ENCODE data around the gene LDHAL6B. TPM values are rescaled to one million over a fixed set of nuclear protein-coding genes. Genes with fewer than 3 reads are reported as not detected.

LDHAL6B gene
- total RNA-seq, 1 donor = not detected

- Histone ChIP-seq H3K9me3 (ENCODE audit: low read depth, low read length) (no peaks in the 10 kb centered on the region), H3K27me3 (ENCODE audit: insufficient read depth, low read length) (no peaks in the 10 kb centered on the region), H3K79me2 (ENCODE audit: insufficient read depth, low read length) (no peaks in the 10 kb centered on the region), H3K36me3 (ENCODE audit: insufficient read depth, low read length) (peaks cover 83% of the 10 kb centered on the region), H3K27ac (ENCODE audit: low read depth, low read length) (no peak overlapping the region), H3K4me1 (ENCODE audit: insufficient read depth, low read length) (peaks cover 26% of the 10 kb centered on the region), H4K20me1 (ENCODE audit: insufficient read depth, low read length) (no peaks in the 10 kb centered on the region), H3K4me2 (ENCODE audit: insufficient read depth, low read length) (no peak overlapping the region), H2AFZ (ENCODE audit: low read length) (no peak overlapping the region), H3K4me3 (ENCODE audit: insufficient read depth, low read length) (no peak overlapping the region)
- DNase-seq (ENCODE audit: insufficient read length, low spot score, missing footprints) = no peak
- no peak for TF ChIP-seq CTCF (IDR thresholded peaks at IDR 0.05; ENCODE audit: extremely low read depth, low read depth, low read length)
These were observed 29.4 kb upstream of the LDHAL6B start for GRCh38 chr15:59177317-59177660.

- Histone ChIP-seq H3K27me3 (ENCODE audit: insufficient read depth, low read length) (no peaks in the 10 kb centered on the region), H3K36me3 (ENCODE audit: insufficient read depth, low read length) (peaks cover 79% of the 10 kb centered on the region), H3K4me3 (ENCODE audit: insufficient read depth, low read length) (no peak overlapping the region), H3K4me1 (ENCODE audit: insufficient read depth, low read length) (peaks cover 26% of the 10 kb centered on the region), H4K20me1 (ENCODE audit: insufficient read depth, low read length) (no peaks in the 10 kb centered on the region), H2AFZ (ENCODE audit: low read length) (no peak overlapping the region), H3K9me3 (ENCODE audit: low read depth, low read length) (no peaks in the 10 kb centered on the region), H3K27ac (ENCODE audit: low read depth, low read length) (no peak overlapping the region), H3K79me2 (ENCODE audit: insufficient read depth, low read length) (no peaks in the 10 kb centered on the region), H3K4me2 (ENCODE audit: insufficient read depth, low read length) (no peak overlapping the region)
- TF ChIP-seq CTCF (IDR thresholded peaks at IDR 0.05; ENCODE audit: extremely low read depth, low read depth, low read length) = no peak
- DNase-seq (ENCODE audit: insufficient read length, low spot score, missing footprints) = no peak
These were observed 28.4 kb upstream of the LDHAL6B start for GRCh38 chr15:59178151-59178695.

GRCh38 chr15:59179717-59180116 lies 26.9 kb upstream of the LDHAL6B start:
- no peaks in the 10 kb centered on the region for H4K20me1 ChIP-seq (ENCODE audit: insufficient read depth, low read length)
- H3K36me3 ChIP-seq (ENCODE audit: insufficient read depth, low read length) = peaks cover 78% of the 10 kb centered on the region
- no peak overlapping the region for H3K27ac ChIP-seq (ENCODE audit: low read depth, low read length)
- no peak overlapping the region for H3K4me3 ChIP-seq (ENCODE audit: insufficient read depth, low read length)
- peaks cover 21% of the 10 kb centered on the region for H3K4me1 ChIP-seq (ENCODE audit: insufficient read depth, low read length)
- no peak overlapping the region for H2AFZ ChIP-seq (ENCODE audit: low read length)
- no peaks in the 10 kb centered on the region for H3K27me3 ChIP-seq (ENCODE audit: insufficient read depth, low read length)
- no peak overlapping the region for H3K4me2 ChIP-seq (ENCODE audit: insufficient read depth, low read length)
- H3K79me2 ChIP-seq (ENCODE audit: insufficient read depth, low read length) = no peaks in the 10 kb centered on the region
- DNase-seq (ENCODE audit: insufficient read length, low spot score, missing footprints) = no peak
- no peaks in the 10 kb centered on the region for H3K9me3 ChIP-seq (ENCODE audit: low read depth, low read length)
- no peak for TF ChIP-seq CTCF (IDR thresholded peaks at IDR 0.05; ENCODE audit: extremely low read depth, low read depth, low read length)

DNA sequence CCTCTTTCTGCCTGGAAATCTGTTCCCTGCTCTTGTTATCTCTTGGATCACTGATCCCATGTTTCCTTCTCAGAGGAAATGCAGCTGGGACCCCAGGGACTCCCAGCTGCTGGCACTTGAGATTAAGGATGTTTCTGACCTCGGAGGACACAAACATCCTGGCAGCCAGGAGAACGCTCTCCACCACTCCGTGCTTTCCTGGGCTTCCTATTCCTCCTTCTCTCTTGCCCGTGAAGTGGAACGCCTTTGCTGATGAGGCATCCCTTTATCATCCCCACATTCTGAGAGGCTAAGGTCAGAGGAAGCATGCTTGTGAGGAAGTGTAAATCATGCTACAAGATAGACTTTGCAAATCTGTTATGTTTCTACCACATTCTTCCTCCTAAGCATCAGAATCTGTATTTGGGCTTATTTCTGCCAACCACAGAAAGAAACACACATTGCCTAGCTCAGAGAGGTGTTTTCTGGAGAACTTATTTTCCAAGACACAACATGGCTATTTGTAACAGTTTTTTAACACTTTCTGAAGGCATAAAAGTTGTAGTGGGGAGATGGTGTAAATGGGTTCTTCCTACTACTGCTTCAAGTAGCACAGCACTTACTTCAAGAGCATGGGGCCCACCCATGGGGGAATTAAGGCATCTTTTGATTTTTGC lies 25.6 kb upstream of the LDHAL6B start:
- H3K4me1 ChIP-seq (ENCODE audit: insufficient read depth, low read length) = peaks cover 9% of the 10 kb centered on the region
- no peak overlapping the region for H3K4me3 ChIP-seq (ENCODE audit: insufficient read depth, low read length)
- no peaks in the 10 kb centered on the region for H4K20me1 ChIP-seq (ENCODE audit: insufficient read depth, low read length)
- peaks cover 81% of the 10 kb centered on the region for H3K36me3 ChIP-seq (ENCODE audit: insufficient read depth, low read length)
- TF ChIP-seq CTCF (IDR thresholded peaks at IDR 0.05; ENCODE audit: extremely low read depth, low read depth, low read length) = no peak
- H3K79me2 ChIP-seq (ENCODE audit: insufficient read depth, low read length) = no peaks in the 10 kb centered on the region
- peak; percentile 68 for DNase-seq (ENCODE audit: insufficient read length, low spot score, missing footprints)
- H3K27me3 ChIP-seq (ENCODE audit: insufficient read depth, low read length) = no peaks in the 10 kb centered on the region
- peak overlapping the region; percentile 6 for H3K4me2 ChIP-seq (ENCODE audit: insufficient read depth, low read length)
- H3K27ac ChIP-seq (ENCODE audit: low read depth, low read length) = peak overlapping the region; percentile 38
- no peaks in the 10 kb centered on the region for H3K9me3 ChIP-seq (ENCODE audit: low read depth, low read length)
- H2AFZ ChIP-seq (ENCODE audit: low read length) = no peak overlapping the region

All from osteoblast (primary cell).